Spleen (tissue), 7 donors: Measurements from ENCODE around the gene ESYT3.

ENCODE experiments used
- CTCF ChIP-seq, 11 experiments: fragments of 200-600 bp in 7 of 11; fragments of 450-650 bp in 4 of 11; sonication (generic) in 4 of 11; IDR thresholded peaks in 8 of 11; conservative IDR thresholded peaks in 3 of 11; 1 replicate in 7 of 11; 2 replicates in 4 of 11; pipeline versions ENCODE4 v1.4.0 to v1.8.0; 2016 to 2021; ENCODE audit warnings: antibody characterized with exemption in 11 of 11, inconsistent platforms in 4 of 11, mild to moderate bottlenecking in 1 of 11
- POLR2A ChIP-seq, 3 donors: fragments of 450-650 bp; IDR thresholded peaks; one replicate each; pipeline ENCODE4 v1.5.1; 2017; ENCODE audit warnings: antibody characterized with exemption in 3 of 3, mild to moderate bottlenecking in 1 of 3
- donor health status: DM: no; HTN: no; CAD: no; lungs with moderate emphysema.
- donor health status: DM: no; HTN: no; CAD: no.
- donor health status: DM: no; HTN: no; CAD: no.

GRCh38 chr3:138450181-138450580, 15.8 kb downstream of the ESYT3 start:
- no peak for TF ChIP-seq CTCF (IDR thresholded peaks at IDR 0.05 in 8 of 11, conservative IDR thresholded peaks at IDR 0.05 in 3 of 11)
- TF ChIP-seq POLR2A (IDR thresholded peaks at IDR 0.05), result no peak
